MM.1S (cell line): ENCODE results near the gene PHACTR1.

Experiments used
- DNase-seq: peaks from one replicate; pipeline ENCODE4 v3.0.0-alpha.2; 2015
- H2AFZ ChIP-seq: fragments of 300-600 bp; sonication (generic); 2 replicates; pipeline ENCODE4 v1.6.0; 2016; ENCODE audit warnings: antibody characterized with exemption, low read length
- H3F3A ChIP-seq: fragments of 300-600 bp; sonication (generic); 2 replicates; pipeline ENCODE4 v1.6.1; 2016; ENCODE audit warnings: mild to moderate bottlenecking, antibody characterized with exemption, low read length, moderate library complexity, mixed read lengths; ENCODE audit not compliant: insufficient read depth
- H3K27ac ChIP-seq: fragments of 300-600 bp; sonication (generic); 2 replicates; pipeline ENCODE4 v1.5.1; 2016; ENCODE audit warnings: mild to moderate bottlenecking, low read length
- H3K27me3 ChIP-seq: fragments of 300-600 bp; sonication (generic); replicated peaks from 2 replicates; pipeline ENCODE4 v1.6.0; 2016; ENCODE audit warnings: low read length; ENCODE audit not compliant: insufficient read depth
- H3K36me3 ChIP-seq: fragments of 300-600 bp; sonication (generic); replicated peaks from 2 replicates; pipeline ENCODE4 v1.6.1; 2016; ENCODE audit warnings: mild to moderate bottlenecking, low read length, mixed read lengths; ENCODE audit not compliant: insufficient read depth
- H3K4me1 ChIP-seq: fragments of 300-600 bp; sonication (generic); 2 replicates; pipeline ENCODE4 v1.6.1; 2016; ENCODE audit warnings: low read length, mixed read lengths
- H3K4me2 ChIP-seq: fragments of 300-600 bp; sonication (generic); 2 replicates; pipeline ENCODE4 v1.6.0; 2016; ENCODE audit warnings: low read depth, low read length
- H3K4me3 ChIP-seq: fragments of 300-600 bp; sonication (generic); 2 replicates; pipeline ENCODE4 v1.5.1; 2016; ENCODE audit warnings: low read length, mixed read lengths
- H3K79me2 ChIP-seq: fragments of 300-600 bp; sonication (generic); 2 replicates; pipeline ENCODE4 v1.6.1; 2016; ENCODE audit warnings: mixed run types, low read length, mixed read lengths
- H3K9ac ChIP-seq: fragments of 300-600 bp; sonication (generic); 2 replicates; pipeline ENCODE4 v1.6.1; 2016; ENCODE audit warnings: low read length, mixed read lengths
- H3K9me2 ChIP-seq: fragments of 300-600 bp; sonication (generic); replicated peaks from 2 replicates; pipeline ENCODE4 v1.6.1; 2016; ENCODE audit warnings: mild to moderate bottlenecking, low read length, mixed read lengths; ENCODE audit not compliant: insufficient read depth
- H3K9me3 ChIP-seq: fragments of 300-600 bp; sonication (generic); replicated peaks from 2 replicates; pipeline ENCODE4 v1.6.1; 2016; ENCODE audit warnings: mild to moderate bottlenecking, low read length, mixed read lengths; ENCODE audit not compliant: insufficient read depth
- H4K20me1 ChIP-seq: fragments of 300-600 bp; sonication (generic); 2 replicates; pipeline ENCODE4 v1.6.1; 2016; ENCODE audit warnings: mild to moderate bottlenecking, low read length, moderate library complexity, mixed read lengths; ENCODE audit not compliant: insufficient read depth
- CTCF ChIP-seq: fragments of 300-600 bp; sonication (generic); IDR thresholded peaks from 2 replicates; pipeline ENCODE4 v1.5.1; 2016; ENCODE audit warnings: antibody characterized with exemption, low read length, mixed read lengths
- EZH2 ChIP-seq: fragments of 300-600 bp; sonication (generic); optimal IDR thresholded peaks from 2 replicates; pipeline ENCODE3; 2017; ENCODE audit warnings: low read depth, mild to moderate bottlenecking, antibody characterized with exemption, low read length, mixed read lengths
- EZH2phosphoT487 ChIP-seq: fragments of 300-600 bp; sonication (generic); IDR thresholded peaks from 2 replicates; pipeline ENCODE4 v1.6.1; 2018; ENCODE audit warnings: antibody characterized with exemption, low read length

Gene PHACTR1

DNA sequence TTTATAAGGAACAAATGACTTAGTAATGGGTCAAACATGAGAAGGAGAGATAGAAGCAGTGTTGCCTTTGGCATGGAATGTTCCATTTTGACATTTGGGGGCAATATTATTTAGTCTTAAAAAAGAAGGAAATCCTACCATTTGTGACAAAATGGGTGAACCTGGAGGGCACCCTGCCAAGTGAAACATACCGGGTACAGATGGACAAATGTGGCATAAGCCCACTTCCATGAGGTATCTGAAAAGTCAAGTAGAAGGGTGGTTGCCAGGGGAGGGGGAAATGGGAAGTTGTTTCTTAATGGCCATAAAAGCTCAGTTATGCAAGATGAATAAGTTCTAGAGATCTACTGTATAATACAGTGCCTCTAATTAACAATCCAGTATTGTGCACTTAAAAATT is 342.5 kb downstream of the PHACTR1 start:
- Histone ChIP-seq H3K4me3 (no peak overlapping the region), H3F3A (no peaks in the 10 kb centered on the region)
- TF ChIP-seq EZH2: no peak
- no peak for TF ChIP-seq CTCF
- no peak for TF ChIP-seq EZH2phosphoT487

DNA sequence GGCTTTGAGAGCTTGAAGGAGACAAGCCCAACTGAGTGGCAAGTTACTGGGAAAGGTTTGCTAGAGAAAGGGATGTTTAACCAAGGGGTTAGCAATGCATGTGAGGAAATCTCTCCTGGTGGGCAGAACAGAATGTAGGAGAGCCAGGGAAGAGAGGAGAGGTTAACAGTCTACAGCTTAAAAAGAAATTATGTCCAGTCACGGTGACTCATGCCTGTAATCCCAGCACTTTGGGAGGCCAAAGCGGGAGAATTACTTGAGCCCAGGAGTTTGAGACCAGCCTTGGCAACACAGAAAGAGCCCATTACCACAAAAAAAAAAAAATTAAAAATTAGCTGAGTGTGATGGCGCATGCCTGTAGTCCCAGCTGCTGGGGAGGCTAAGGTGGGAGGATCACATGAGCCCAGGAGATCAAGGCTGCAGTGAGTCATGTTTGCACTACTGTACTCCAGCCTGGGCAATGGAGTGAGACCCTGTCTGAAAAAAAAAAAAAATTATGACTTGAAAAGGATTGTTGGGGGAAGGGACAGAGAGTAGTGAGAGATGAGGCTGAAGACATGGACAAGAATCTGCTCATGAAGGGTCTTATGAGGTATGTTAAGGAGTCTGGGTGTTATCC is 346.8 kb downstream of the PHACTR1 start:
- Histone ChIP-seq H3K27ac (no peak overlapping the region), H3K4me2 (no peak overlapping the region)

More for the DNA sequence above, 342.5 kb downstream of the PHACTR1 start:
- Histone ChIP-seq H2AFZ (no peak overlapping the region), H3K27me3 (no peaks in the 10 kb centered on the region), H3K9me2 (no peaks in the 10 kb centered on the region), H3K4me2 (no peak overlapping the region), H3K27ac (no peak overlapping the region), H3K9me3 (no peaks in the 10 kb centered on the region), H3K4me1 (no peaks in the 10 kb centered on the region), H4K20me1 (no peaks in the 10 kb centered on the region), H3K36me3 (no peaks in the 10 kb centered on the region), H3K79me2 (no peaks in the 10 kb centered on the region), H3K9ac (no peak overlapping the region)
- DNase-seq: no peak

DNA sequence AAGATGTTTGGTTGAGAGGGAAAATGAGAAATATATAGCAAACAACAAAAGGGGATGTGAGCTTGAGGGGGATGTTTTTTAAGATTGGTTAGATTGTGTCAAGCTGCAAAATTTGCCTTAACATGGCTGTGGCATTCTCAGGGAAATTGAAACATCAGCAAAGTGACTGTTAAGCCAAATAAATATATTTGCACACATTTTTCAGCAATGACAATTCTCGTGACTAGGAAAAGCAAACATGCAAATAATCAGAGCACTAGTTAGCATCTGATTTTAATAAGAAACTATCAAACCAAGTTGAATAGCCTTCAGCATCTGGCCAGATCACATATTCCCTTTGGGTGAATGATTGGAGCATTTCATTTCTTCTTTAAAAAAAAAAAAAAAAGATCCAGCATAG is 349.0 kb downstream of the PHACTR1 start:
- Histone ChIP-seq H3K4me1 (no peaks in the 10 kb centered on the region), H3K79me2 (no peaks in the 10 kb centered on the region), H3F3A (no peaks in the 10 kb centered on the region), H3K9me2 (no peaks in the 10 kb centered on the region), H3K4me2 (no peak overlapping the region), H3K36me3 (no peaks in the 10 kb centered on the region), H3K9ac (no peak overlapping the region), H3K9me3 (no peaks in the 10 kb centered on the region), H3K27ac (no peak overlapping the region), H4K20me1 (no peaks in the 10 kb centered on the region), H3K27me3 (no peaks in the 10 kb centered on the region), H3K4me3 (no peak overlapping the region), H2AFZ (no peak overlapping the region)
- TF ChIP-seq EZH2phosphoT487 (no peak), CTCF (no peak), EZH2 (no peak)
- DNase-seq: no peak

More for the DNA sequence above, 346.8 kb downstream of the PHACTR1 start:
- no peaks in the 10 kb centered on the region for H3K79me2 ChIP-seq
- no peaks in the 10 kb centered on the region for H3K36me3 ChIP-seq
- no peak for TF ChIP-seq CTCF
- no peak for TF ChIP-seq EZH2phosphoT487
- no peak for TF ChIP-seq EZH2
- no peaks in the 10 kb centered on the region for H3K27me3 ChIP-seq
- DNase-seq: no peak
- H3K9me2 ChIP-seq: no peaks in the 10 kb centered on the region
- no peaks in the 10 kb centered on the region for H4K20me1 ChIP-seq
- no peak overlapping the region for H2AFZ ChIP-seq
- no peak overlapping the region for H3K9ac ChIP-seq
- H3K4me1 ChIP-seq: no peaks in the 10 kb centered on the region
- no peaks in the 10 kb centered on the region for H3F3A ChIP-seq
- H3K4me3 ChIP-seq: no peak overlapping the region
- H3K9me3 ChIP-seq: no peaks in the 10 kb centered on the region
